Vagina (tissue), 2 donors: ENCODE results near the gene LDAH.

Experiments used
- POLR2A ChIP-seq, 2 donors: fragments of 450-650 bp; IDR thresholded peaks; one replicate each; pipeline ENCODE4 v1.6.1; 2017; ENCODE audit warnings: antibody characterized with exemption in 2 of 2, mild to moderate bottlenecking in 2 of 2, moderate library complexity in 2 of 2
- TF ChIP-seq, protein P1 (sequence below), 3 experiments: fragments of 450-650 bp in 2 of 3; fragments of 200-600 bp in 1 of 3; sonication (generic) in 1 of 3; IDR thresholded peaks; one replicate each; pipeline ENCODE4 v1.5.1; 2017 to 2019; ENCODE audit warnings: antibody characterized with exemption in 3 of 3, mild to moderate bottlenecking in 2 of 3, moderate library complexity in 2 of 3

DNA sequence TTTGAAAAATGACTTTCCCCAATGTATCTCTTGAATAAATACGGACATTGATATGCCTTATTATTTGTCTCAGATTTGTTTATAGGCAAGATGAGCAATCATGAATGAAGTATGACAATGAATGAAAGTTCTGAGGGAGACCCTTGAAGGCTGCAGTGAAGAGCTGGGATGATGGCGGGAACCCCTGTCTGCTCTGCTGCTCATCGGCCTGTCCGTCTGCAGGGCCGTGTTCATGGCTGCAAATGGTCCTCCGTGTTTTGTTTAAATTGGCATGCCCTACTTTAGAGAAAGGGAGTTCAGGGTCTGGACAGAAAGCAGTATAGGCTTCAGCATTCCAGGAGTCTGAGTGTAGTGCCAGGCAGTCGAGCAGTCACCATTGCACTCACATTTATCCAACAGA is 170.8 kb downstream of the LDAH start:
- TF ChIP-seq POLR2A (IDR thresholded peaks at IDR 0.05): no peak
- TF ChIP-seq, protein P1, sequence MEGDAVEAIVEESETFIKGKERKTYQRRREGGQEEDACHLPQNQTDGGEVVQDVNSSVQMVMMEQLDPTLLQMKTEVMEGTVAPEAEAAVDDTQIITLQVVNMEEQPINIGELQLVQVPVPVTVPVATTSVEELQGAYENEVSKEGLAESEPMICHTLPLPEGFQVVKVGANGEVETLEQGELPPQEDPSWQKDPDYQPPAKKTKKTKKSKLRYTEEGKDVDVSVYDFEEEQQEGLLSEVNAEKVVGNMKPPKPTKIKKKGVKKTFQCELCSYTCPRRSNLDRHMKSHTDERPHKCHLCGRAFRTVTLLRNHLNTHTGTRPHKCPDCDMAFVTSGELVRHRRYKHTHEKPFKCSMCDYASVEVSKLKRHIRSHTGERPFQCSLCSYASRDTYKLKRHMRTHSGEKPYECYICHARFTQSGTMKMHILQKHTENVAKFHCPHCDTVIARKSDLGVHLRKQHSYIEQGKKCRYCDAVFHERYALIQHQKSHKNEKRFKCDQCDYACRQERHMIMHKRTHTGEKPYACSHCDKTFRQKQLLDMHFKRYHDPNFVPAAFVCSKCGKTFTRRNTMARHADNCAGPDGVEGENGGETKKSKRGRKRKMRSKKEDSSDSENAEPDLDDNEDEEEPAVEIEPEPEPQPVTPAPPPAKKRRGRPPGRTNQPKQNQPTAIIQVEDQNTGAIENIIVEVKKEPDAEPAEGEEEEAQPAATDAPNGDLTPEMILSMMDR (IDR thresholded peaks at IDR 0.05): no peak
